T-helper 1 cell treated with Interleukin-12 subunit alpha and Interleukin-12 subunit beta and Interleukin-4 antibody, amounts not matched to agents 30 μg/mL and 1 μg/mL, for 36 hours (primary cell): ENCODE results near the gene DMAP1.

ENCODE experiments used
- H3K27ac Mint-ChIP-seq: one replicate; pipeline ENCODE4 v1.8.0; 2021; ENCODE audit warnings: mild to moderate bottlenecking, mixed read lengths
- H3K27me3 Mint-ChIP-seq: one replicate; pipeline ENCODE4 v1.8.0; 2021; ENCODE audit warnings: low read depth, mixed read lengths
- H3K36me3 Mint-ChIP-seq: one replicate; pipeline ENCODE4 v1.8.0; 2021; ENCODE audit warnings: low read depth, mixed read lengths
- H3K4me1 Mint-ChIP-seq: one replicate; pipeline ENCODE4 v1.8.0; 2021; ENCODE audit warnings: low read depth, mixed read lengths
- H3K4me3 Mint-ChIP-seq: one replicate; pipeline ENCODE4 v1.8.0; 2021; ENCODE audit warnings: mild to moderate bottlenecking, moderate library complexity, mixed read lengths
- H3K9me3 Mint-ChIP-seq: one replicate; pipeline ENCODE4 v1.8.0; 2021; ENCODE audit warnings: mixed read lengths

Gene DMAP1

DNA sequence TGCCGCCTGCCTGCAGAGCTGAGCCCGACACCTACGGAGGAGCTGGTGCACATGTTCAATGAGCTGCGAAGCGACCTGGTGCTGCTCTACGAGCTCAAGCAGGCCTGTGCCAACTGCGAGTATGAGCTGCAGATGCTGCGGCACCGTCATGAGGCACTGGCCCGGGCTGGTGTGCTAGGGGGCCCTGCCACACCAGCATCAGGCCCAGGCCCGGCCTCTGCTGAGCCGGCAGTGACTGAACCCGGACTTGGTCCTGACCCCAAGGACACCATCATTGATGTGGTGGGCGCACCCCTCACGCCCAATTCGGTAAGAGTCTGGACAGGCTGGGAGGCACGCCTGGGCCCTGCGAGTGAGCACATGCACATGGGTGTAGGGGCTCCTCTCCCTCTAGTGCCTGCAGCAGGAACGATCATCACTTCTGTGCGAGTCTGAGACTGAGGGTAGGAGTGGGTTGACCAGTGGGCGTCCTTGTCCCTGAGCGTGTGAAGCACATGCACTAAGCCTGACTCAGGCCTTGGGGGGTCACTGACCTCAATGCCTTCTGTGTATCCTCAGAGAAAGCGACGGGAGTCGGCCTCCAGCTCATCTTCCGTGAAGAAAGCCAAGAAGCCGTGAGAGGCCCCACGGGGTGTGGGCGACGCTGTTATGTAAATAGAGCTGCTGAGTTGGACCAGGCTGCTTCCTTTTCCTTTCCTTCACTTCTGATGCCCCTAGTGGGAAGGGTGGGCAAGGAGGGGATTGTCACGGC lies 6.9 kb downstream of the DMAP1 start:
- H3K36me3 Mint-ChIP-seq = peaks cover 24% of the 10 kb centered on the region
- H3K9me3 Mint-ChIP-seq = no peaks in the 10 kb centered on the region
- no peak overlapping the region for H3K27ac Mint-ChIP-seq

DNA sequence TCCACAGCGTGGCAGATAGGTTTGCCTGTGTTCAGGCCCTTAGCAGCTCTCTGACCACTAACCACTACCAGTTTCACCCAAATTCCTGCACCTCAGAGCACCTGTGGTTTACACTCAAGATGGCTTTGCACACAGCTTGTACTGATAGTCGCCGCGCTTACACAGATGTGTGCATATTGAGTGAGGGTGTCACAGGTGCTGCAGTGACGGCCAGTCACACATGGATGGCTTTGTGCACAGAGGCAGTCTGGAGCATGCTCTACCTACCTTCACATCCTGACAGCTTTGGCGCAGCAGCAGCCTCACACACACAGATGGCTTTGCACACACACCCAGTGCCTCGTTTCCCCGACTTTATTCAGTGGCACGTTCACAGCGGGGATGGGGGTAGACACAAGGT lies 7.5 kb downstream of the DMAP1 start:
- Mint-ChIP-seq H3K27me3 (no peaks in the 10 kb centered on the region), H3K36me3 (peaks cover 22% of the 10 kb centered on the region), H3K4me3 (no peak overlapping the region), H3K27ac (no peak overlapping the region), H3K4me1 (peaks cover 6% of the 10 kb centered on the region), H3K9me3 (no peaks in the 10 kb centered on the region)

More for the DNA sequence above, 6.9 kb downstream of the DMAP1 start:
- H3K4me1 Mint-ChIP-seq = peaks cover 8% of the 10 kb centered on the region
- H3K27me3 Mint-ChIP-seq = no peaks in the 10 kb centered on the region
- H3K4me3 Mint-ChIP-seq = no peak overlapping the region

DNA sequence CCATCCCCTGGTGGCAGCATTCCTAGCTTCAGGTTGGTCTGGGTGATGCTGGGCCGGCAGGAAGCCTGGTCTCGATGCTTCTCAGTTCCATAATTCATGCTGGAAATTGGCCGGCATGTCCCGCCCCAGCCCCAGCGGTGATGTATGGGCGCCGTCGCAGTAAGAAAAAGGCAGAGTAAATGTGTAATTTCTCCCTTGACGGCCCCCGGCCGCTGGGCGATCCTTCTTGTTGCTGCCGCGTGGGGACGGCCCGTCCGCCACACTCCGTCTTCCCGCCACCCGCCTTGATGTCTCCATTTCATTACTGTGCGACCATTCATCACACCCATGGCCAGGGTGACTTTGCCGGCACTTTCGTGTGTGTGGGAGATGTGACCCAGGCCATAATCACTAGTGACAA lies 8.5 kb downstream of the DMAP1 start:
- Mint-ChIP-seq H3K36me3 (peaks cover 17% of the 10 kb centered on the region), H3K27me3 (no peaks in the 10 kb centered on the region), H3K27ac (no peak overlapping the region), H3K9me3 (no peaks in the 10 kb centered on the region), H3K4me3 (no peak overlapping the region), H3K4me1 (peaks cover 5% of the 10 kb centered on the region)

DNA sequence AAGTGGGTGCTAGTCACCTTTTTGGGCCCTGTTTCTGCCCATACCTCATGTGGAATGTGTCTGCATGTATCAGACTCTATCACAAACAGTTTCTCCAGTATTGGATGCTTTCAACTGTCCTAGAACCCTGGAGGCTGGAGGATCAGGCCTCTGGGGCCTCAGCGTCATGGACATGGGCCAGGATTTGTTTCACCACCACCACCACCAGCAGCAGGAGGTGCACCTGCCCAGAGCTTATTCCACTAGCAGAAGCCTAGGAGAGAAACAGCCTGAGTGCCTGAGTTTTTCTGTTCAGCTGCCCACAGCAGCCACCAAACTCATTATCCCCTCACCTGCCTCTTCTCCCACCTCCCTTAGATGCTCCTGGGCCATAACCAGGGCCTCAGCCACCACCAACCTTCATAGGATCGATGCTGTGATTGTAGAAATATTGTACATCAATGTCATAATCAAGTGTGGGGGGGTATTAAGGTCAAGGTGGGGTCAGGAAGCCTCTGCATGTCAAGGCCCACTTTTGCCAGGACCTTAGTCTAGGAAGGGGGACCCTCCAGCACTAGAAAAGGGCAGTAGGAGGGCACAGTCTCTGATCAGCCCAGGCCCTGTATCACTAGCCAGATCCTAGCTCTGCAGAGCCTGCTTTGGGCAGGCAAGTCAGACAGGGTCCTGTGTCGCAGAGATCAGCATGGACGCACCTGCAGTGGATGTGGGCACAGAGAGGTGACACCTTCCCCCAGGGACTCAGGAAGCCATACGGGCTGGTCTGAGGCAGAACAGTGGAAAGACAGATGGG lies 9.3 kb downstream of the DMAP1 start:
- Mint-ChIP-seq H3K36me3 (peaks cover 14% of the 10 kb centered on the region), H3K27ac (no peak overlapping the region), H3K4me1 (peaks cover 2% of the 10 kb centered on the region), H3K9me3 (no peaks in the 10 kb centered on the region), H3K27me3 (no peaks in the 10 kb centered on the region), H3K4me3 (no peak overlapping the region)

DNA sequence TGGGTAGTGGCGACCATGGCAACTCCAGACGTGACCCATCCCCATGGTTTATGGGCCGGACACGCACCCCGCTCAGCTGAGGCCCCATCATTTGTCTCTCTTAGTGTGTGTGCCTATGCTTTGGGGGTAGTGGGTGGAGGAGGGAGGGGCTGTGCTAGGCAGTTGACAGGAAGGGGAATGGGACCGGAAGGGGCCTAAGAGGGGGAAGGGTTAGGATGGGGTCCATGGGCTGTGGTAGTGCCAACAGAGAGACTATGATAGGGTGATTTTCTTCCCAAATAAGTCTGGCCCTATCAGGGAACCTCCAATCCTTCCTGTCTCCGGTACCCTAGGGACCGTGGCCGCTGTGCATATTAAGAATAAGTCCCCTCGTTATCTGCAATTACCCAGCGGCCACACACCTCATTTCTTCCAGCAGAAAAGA lies 9.9 kb downstream of the DMAP1 start:
- Mint-ChIP-seq H3K27me3 (no peaks in the 10 kb centered on the region), H3K27ac (no peak overlapping the region), H3K9me3 (no peaks in the 10 kb centered on the region), H3K36me3 (peaks cover 14% of the 10 kb centered on the region), H3K4me1 (peaks cover 2% of the 10 kb centered on the region), H3K4me3 (no peak overlapping the region)

DNA sequence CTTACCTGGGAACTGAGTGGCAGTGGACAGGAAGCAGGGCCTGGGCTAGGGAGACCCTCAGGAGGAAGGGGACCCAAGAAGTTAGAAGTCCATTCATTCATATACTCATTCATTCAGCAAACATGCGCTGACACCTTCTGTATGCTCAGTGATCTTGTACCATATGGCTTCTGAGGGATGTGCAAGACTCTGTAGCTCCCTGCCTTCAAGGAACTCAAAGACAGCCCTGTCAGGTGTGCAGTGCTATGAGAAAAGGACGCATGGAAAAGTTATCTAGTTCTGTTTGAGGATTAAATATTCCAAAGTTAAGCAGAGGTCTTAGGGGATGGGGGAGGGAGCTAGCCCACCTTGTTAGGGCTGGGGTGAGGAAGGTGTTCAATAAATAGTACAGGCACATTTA lies 12.5 kb downstream of the DMAP1 start:
- H3K27ac Mint-ChIP-seq = no peak overlapping the region

DNA sequence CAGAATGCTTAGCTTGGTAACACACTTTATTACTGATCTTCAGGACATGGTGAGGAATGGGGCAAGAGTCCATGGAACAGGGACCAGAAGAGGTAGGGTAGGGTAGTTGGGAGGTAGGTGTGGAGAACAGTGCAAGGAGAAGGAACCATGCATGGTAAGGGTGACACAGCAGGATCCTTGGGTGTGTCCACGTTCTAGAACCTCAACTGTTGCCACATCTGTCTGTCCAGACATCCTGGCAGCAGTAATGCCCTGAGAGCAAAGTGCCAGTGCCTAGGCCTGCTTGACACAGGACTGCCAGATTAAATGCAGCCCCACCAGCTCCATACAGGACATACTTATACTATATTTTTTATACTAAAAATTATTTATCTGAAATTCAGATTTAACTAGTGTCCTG lies 13.9 kb downstream of the DMAP1 start:
- no peak overlapping the region for H3K27ac Mint-ChIP-seq
- H3K4me3 Mint-ChIP-seq = no peak overlapping the region
- no peaks in the 10 kb centered on the region for H3K9me3 Mint-ChIP-seq
- H3K27me3 Mint-ChIP-seq = no peaks in the 10 kb centered on the region
- H3K36me3 Mint-ChIP-seq = no peaks in the 10 kb centered on the region
- H3K4me1 Mint-ChIP-seq = peaks cover 2% of the 10 kb centered on the region

More for the DNA sequence above, 12.5 kb downstream of the DMAP1 start:
- peaks cover 2% of the 10 kb centered on the region for H3K4me1 Mint-ChIP-seq
- peaks cover 4% of the 10 kb centered on the region for H3K36me3 Mint-ChIP-seq
- no peaks in the 10 kb centered on the region for H3K27me3 Mint-ChIP-seq
- no peaks in the 10 kb centered on the region for H3K9me3 Mint-ChIP-seq
- no peak overlapping the region for H3K4me3 Mint-ChIP-seq

DNA sequence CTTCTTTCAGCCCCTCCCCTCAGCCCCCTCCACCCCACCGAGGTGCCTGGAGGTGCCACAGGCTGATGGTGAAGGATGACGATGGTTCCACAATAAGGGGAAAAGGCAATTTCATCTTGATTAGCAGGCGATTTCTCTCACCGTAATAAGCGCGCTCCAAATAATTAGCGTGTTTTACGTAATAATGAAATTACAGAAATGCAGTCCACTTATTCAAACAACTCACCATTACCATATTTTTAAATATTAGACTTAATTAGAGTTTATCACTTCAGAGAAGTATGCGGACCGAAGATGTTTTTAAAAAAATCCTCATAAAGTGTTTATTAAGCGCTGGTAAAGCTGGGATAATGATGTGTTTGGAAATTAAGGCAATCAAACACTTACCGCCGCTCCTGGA lies 14.9 kb downstream of the DMAP1 start:
- no peaks in the 10 kb centered on the region for H3K9me3 Mint-ChIP-seq
- H3K27me3 Mint-ChIP-seq = no peaks in the 10 kb centered on the region
- H3K4me1 Mint-ChIP-seq = no peaks in the 10 kb centered on the region
- no peaks in the 10 kb centered on the region for H3K36me3 Mint-ChIP-seq
- no peak overlapping the region for H3K4me3 Mint-ChIP-seq
- H3K27ac Mint-ChIP-seq = no peak overlapping the region

DNA sequence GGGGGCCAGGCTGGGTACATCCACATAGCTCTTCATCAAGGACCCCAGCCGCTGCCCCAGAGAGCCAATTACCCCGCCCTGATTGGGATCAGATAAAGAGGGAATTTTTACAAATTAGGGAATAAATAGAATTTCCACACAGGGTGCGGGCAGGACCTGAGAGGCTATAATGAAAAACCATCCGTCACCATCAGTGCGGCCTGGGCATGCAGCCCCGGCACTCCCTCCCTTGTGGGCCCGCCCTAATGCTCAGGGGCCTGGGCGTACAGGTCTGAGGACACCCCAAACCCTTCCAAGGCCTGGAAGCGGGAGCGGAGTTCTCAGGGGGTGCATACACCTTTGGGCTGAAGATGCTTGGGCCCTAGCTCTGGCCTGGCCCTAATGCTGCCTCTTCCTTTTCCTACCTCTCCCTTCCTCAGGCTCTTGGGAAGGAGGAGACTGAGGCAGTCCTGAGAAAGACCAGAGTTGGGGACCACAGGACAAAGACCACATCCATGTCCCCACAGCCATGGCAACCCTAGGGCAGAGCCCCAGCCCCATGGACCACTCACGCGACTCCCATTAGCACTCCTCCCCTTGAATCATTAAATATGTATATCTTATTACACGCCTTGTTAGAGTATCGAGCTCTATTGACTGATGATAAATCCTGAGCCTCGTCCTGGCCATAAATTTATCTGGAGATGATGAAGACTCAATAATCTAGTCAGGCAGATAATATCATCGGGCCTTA lies 16.3 kb downstream of the DMAP1 start:
- no peaks in the 10 kb centered on the region for H3K9me3 Mint-ChIP-seq
- no peaks in the 10 kb centered on the region for H3K27me3 Mint-ChIP-seq
- H3K36me3 Mint-ChIP-seq = no peaks in the 10 kb centered on the region
- no peaks in the 10 kb centered on the region for H3K4me1 Mint-ChIP-seq
- no peak overlapping the region for H3K4me3 Mint-ChIP-seq
- H3K27ac Mint-ChIP-seq = no peak overlapping the region

DNA sequence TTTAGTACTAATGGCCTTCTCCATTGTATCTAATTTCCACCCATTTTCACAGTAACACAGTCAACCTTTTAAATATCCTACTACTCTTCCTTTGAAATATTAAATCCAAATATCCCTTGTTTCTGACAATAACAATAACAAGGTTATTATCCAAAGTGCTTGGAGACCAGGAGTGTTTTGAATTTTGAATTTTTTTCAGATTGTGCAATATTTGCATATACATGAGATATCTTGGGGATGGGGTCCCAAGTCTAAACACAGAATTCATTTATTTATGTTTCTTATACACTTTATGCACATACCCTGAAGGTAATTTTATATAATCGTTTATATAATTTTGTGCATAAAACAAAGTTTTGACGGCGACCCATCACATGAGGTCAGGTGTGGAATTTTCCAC lies 17.5 kb downstream of the DMAP1 start:
- Mint-ChIP-seq H3K27me3 (no peaks in the 10 kb centered on the region), H3K4me3 (no peak overlapping the region), H3K36me3 (no peaks in the 10 kb centered on the region), H3K4me1 (no peaks in the 10 kb centered on the region), H3K9me3 (no peaks in the 10 kb centered on the region), H3K27ac (no peak overlapping the region)

DNA sequence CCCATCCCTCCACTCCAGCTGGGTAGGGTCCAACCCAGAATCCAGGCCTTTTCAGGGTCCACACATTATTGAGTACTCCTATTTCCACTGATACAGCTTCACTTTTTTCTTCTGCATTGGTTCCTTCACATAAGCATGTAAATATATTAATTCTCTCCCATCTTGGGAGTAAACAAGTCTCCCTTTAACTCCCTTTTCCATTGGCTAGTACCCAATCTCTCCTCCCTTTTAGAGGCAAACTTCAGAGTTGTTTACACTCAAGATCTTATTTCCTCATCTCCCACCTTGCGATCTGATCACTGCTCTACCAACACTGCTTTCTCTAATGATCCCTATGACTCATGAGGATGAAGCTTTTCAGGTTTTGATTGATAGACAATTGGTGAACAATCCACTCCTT lies 20.3 kb downstream of the DMAP1 start:
- Mint-ChIP-seq H3K36me3 (no peaks in the 10 kb centered on the region), H3K4me1 (no peaks in the 10 kb centered on the region), H3K27ac (no peak overlapping the region), H3K9me3 (no peaks in the 10 kb centered on the region), H3K4me3 (no peak overlapping the region), H3K27me3 (no peaks in the 10 kb centered on the region)

DNA sequence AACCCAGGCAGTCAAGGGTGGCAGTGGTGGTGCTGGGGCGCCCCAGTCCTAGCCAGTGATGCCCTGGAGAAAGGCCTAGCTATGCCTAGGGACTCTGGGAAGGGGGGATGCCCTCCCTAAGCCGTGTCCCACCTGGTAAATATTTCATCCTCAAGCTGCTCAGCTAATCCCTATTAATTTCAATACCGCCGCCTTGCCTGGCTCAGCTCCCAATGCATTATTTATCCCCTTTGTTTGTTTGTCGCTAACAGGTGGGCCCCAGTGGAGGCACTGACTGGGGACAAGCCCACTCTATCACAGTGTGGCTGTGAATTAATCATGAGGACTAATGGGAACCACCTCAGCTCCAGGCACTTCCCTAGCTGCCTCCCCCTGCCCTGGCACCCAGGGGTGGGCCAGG lies 22.5 kb downstream of the DMAP1 start:
- Mint-ChIP-seq H3K36me3 (no peaks in the 10 kb centered on the region), H3K4me1 (no peaks in the 10 kb centered on the region), H3K9me3 (no peaks in the 10 kb centered on the region), H3K27me3 (no peaks in the 10 kb centered on the region), H3K27ac (no peak overlapping the region), H3K4me3 (no peak overlapping the region)

DNA sequence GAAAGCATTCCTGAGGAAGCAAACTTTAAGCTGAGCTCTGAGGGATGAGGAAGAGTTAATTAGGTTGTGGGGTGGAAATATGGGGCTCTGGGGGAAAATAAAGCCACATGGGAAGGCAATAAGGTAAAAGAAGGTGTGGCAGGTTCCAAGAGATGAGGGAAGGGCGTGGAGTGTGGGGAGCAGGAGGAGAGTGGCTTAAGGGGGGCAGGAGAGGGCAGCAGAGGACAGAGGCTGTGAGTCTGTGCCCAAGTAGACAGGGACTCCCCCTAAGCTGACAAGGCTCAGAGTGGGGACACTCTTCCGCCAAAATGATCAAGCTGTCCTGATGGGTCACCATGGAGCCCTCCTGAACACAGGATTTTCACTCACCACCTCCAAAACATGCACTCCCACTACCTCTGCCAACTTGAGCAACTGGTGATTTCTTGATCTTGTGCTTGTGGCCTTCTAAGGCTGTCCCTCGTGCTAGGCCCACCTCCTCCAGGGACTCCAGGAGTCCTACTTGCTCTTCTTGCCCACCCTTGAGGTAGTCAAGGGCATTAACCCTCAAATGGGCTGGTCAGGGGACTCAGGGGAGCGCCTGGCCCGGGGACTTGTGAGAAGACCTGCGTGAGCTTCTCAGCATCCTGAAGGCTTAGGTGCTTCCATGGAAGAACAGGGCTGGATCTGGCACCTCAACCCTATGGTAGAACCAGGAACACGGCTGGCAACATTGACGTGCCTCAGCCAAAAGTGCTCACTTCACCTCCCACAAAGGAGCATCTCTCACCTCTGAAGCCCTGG lies 23.4 kb downstream of the DMAP1 start:
- Mint-ChIP-seq H3K4me3 (no peak overlapping the region), H3K4me1 (no peaks in the 10 kb centered on the region), H3K27ac (peak overlapping the region; percentile 55), H3K36me3 (no peaks in the 10 kb centered on the region), H3K27me3 (no peaks in the 10 kb centered on the region), H3K9me3 (no peaks in the 10 kb centered on the region)

DNA sequence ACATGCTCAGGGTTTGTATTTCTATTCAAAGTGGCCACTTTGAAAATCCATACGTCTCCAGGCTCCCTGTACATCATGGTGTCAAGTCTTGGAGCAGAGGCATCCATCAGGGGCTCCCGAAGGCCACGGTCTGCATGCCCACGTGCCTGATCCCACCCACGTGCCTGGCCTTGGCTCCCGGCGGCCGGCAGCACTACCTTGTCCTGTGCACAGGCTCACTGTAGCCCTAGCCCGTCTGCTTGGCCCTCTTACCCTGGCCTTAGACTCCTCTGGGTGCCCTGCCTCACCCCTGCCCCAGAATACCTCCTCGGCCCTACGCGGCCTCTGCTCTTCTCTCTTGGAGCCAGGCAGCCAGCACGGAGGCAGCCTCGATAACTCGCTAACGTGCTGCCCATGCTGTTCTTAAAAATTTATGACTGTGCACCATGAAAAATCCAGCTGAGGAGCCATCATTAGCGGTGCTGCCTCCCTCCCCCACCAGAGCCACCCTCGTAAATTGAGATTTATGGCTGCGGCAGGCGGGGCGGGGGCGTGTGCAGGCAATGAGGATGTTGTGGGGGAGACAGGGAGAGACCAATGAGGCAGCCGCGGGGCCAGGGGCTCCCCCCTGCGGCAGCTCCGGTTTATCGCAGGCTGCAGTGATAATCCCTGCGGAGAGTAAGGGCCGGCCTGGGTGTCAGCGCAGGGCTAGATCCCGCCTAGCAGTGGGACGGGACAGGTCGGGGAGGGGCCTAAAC lies 24.6 kb downstream of the DMAP1 start:
- H3K9me3 Mint-ChIP-seq = no peaks in the 10 kb centered on the region
- no peak overlapping the region for H3K27ac Mint-ChIP-seq
- H3K4me3 Mint-ChIP-seq = no peak overlapping the region
- no peaks in the 10 kb centered on the region for H3K27me3 Mint-ChIP-seq
- no peaks in the 10 kb centered on the region for H3K36me3 Mint-ChIP-seq
- no peaks in the 10 kb centered on the region for H3K4me1 Mint-ChIP-seq
